Panc1 (cell line): Measurements from ENCODE around the gene GCN1. TPM values are rescaled to one million over a fixed set of nuclear protein-coding genes. Genes with fewer than 3 reads are reported as not detected.

Experiments
- ATAC-seq: fragments of 200-7000 bp; cut with Tn5 transposase; 2 replicates; pipeline ENCODE4 v1.9.1; 2020; ENCODE audit warnings: mild to moderate bottlenecking, moderate library complexity
- BruUV-seq: library from RNA; stranded (reverse); fragments of 400-500 nt; replicated peaks from 2 replicates; lab custom pipeline; 2021; lab: Mats Ljungman, UMichigan
- CTCF ChIA-PET: fragments of 300-600 bp; sonication (Branson Sonifier 250); formaldehyde crosslinking; loops from one replicate; lab custom pipeline; 2022; ENCODE audit warnings: antibody characterized with exemption; lab: Charles Lee
- POLR2A ChIA-PET: fragments of 300-600 bp; sonication (Branson Sonifier 250); formaldehyde crosslinking; loops from one replicate; lab custom pipeline; 2022; ENCODE audit warnings: antibody characterized with exemption; lab: Charles Lee
- DNase-seq: peaks from one replicate; pipeline ENCODE4 v3.0.0-alpha.2; 2010; ENCODE audit warnings: low read depth, low spot score
- H3K27ac ChIP-seq: 2 replicates; pipeline ENCODE4 v1.5.1; 2011; ENCODE audit warnings: mild to moderate bottlenecking, low read length, inconsistent platforms
- H3K27me3 ChIP-seq: fragments of 200-500 bp; sonication (Bioruptor generic); 2 replicates; pipeline ENCODE4 v1.6.0; 2014; ENCODE audit warnings: low read length, inconsistent platforms; ENCODE audit not compliant: control insufficient read depth, insufficient read depth
- H3K36me3 ChIP-seq: fragments of 200-500 bp; sonication (Bioruptor generic); 2 replicates; pipeline ENCODE4 v1.5.1; 2014; ENCODE audit warnings: inconsistent platforms, mild to moderate bottlenecking, low read length, moderate library complexity; ENCODE audit not compliant: control insufficient read depth, insufficient read depth
- H3K4me1 ChIP-seq: 2 replicates; pipeline ENCODE4 v1.5.1; 2011; ENCODE audit warnings: inconsistent platforms, mild to moderate bottlenecking, low read length, moderate library complexity; ENCODE audit not compliant: control insufficient read depth, insufficient read depth
- H3K4me3 ChIP-seq, 2 experiments: 2 replicates each; pipeline ENCODE4 v1.5.1; 2011 to 2012; ENCODE audit warnings: low read depth in 2 of 2, low read length in 2 of 2, mild to moderate bottlenecking in 2 of 2, inconsistent platforms in 1 of 2, moderate library complexity in 1 of 2
- H3K9me3 ChIP-seq: fragments of 200-500 bp; sonication (Bioruptor generic); 2 replicates; pipeline ENCODE4 v1.5.1; 2014; ENCODE audit warnings: low read depth, mild to moderate bottlenecking, inconsistent platforms, low read length, moderate library complexity; ENCODE audit not compliant: control insufficient read depth, insufficient read depth
- POLR2AphosphoS5 ChIP-seq: IDR thresholded peaks from 2 replicates; pipeline ENCODE4 v1.6.1; 2012; ENCODE audit warnings: mild to moderate bottlenecking, low read depth, low read length, moderate library complexity
- SIN3A ChIP-seq: IDR thresholded peaks from 2 replicates; pipeline ENCODE4 v1.6.1; 2012; ENCODE audit warnings: low read depth, mild to moderate bottlenecking, low read length, moderate library complexity, borderline replicate concordance; ENCODE audit not compliant: insufficient read depth
- TCF7L2 ChIP-seq: IDR thresholded peaks from 2 replicates; pipeline ENCODE4 v1.6.1; 2011; ENCODE audit warnings: mild to moderate bottlenecking, low read depth, low read length, inconsistent platforms
- in situ Hi-C: cut with HindIII; loops from 2 replicates; pipeline ENCODE4 v1.10.0; 2016; ENCODE audit warnings: low sequenced_read_pairs, low pct_unique_long_range_greater_than_20kb
- intact Hi-C: fragments of 100-400 bp; cut with micrococcal nuclease; formaldehyde crosslinking; loops from one replicate; pipeline ENCODE4 v1.10.0; 2022; ENCODE audit not compliant: unreplicated experiment
- total RNA-seq: library from RNA; stranded (reverse); gene quantifications from one replicate; pipeline ENCODE4 v1.2.1, GENCODE V29; 2021; ENCODE audit not compliant: unreplicated experiment
- TF ChIP-seq, protein P1 (sequence below), 2 experiments: IDR thresholded peaks; 2 replicates each; pipeline ENCODE4 v1.6.1; 2011 to 2012; ENCODE audit warnings: low read depth in 2 of 2, control low read depth in 1 of 2, low read length in 1 of 2, mild to moderate bottlenecking in 1 of 2, moderate library complexity in 1 of 2; ENCODE audit not compliant: insufficient read depth in 1 of 2
- TF ChIP-seq, protein P2 (sequence below): fragments of 450-650 bp; IDR thresholded peaks from 2 replicates; pipeline ENCODE4 v1.5.1; 2017; ENCODE audit warnings: mild to moderate bottlenecking

GCN1 gene
- total RNA-seq, 1 experiment from 2014 or later = 175 TPM

DNA sequence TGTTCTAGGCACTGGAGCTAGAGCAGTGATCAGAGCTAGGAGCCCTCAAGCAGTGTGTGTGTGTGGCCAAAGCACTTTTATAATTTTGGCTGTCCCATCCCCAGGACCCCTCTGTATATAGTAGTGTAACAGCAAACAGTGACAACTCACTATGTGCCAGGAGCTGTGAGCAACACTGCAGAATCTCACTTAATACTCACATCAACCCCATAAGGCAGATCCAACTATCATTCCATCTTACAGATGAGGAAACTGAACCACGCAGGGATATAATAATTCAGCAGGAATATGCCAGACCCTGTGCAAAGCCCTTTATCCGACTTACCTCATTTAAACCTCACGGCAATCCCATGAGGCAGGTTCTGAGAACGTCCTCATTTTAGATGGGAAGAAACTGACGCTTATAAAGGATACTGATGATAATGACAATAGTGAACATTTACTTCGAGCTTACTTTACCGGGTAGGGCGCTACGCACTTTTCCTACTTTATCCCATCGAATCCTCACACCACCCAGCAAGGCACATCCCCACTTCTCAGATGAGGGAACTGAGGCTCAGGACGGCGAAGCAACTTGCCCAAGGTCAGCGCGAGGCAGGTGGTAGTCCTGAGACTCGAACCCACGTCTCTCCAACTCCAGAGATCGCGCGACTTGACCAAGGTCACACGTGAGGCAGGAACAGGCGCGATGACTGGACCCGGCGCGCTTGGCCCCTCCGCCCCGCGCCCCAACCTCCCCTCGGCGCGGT is 78.6 kb downstream of the GCN1 start:
- Histone ChIP-seq H3K4me1 (peaks cover 21% of the 10 kb centered on the region), H3K4me3 (peak overlapping the region; percentile 80 to 96), H3K36me3 (no peaks in the 10 kb centered on the region), H3K27ac (peak overlapping the region; percentile 86), H3K9me3 (no peaks in the 10 kb centered on the region), H3K27me3 (no peaks in the 10 kb centered on the region)
- TF ChIP-seq, protein P1, sequence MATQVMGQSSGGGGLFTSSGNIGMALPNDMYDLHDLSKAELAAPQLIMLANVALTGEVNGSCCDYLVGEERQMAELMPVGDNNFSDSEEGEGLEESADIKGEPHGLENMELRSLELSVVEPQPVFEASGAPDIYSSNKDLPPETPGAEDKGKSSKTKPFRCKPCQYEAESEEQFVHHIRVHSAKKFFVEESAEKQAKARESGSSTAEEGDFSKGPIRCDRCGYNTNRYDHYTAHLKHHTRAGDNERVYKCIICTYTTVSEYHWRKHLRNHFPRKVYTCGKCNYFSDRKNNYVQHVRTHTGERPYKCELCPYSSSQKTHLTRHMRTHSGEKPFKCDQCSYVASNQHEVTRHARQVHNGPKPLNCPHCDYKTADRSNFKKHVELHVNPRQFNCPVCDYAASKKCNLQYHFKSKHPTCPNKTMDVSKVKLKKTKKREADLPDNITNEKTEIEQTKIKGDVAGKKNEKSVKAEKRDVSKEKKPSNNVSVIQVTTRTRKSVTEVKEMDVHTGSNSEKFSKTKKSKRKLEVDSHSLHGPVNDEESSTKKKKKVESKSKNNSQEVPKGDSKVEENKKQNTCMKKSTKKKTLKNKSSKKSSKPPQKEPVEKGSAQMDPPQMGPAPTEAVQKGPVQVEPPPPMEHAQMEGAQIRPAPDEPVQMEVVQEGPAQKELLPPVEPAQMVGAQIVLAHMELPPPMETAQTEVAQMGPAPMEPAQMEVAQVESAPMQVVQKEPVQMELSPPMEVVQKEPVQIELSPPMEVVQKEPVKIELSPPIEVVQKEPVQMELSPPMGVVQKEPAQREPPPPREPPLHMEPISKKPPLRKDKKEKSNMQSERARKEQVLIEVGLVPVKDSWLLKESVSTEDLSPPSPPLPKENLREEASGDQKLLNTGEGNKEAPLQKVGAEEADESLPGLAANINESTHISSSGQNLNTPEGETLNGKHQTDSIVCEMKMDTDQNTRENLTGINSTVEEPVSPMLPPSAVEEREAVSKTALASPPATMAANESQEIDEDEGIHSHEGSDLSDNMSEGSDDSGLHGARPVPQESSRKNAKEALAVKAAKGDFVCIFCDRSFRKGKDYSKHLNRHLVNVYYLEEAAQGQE (IDR thresholded peaks at IDR 0.05; ENCODE audit: insufficient read depth in 1 of 2, low read depth in 2 of 2, low read length in 1 of 2) = no peak
- TF ChIP-seq SIN3A (no peak), TCF7L2 (no peak), POLR2AphosphoS5 (no peak)
- TF ChIP-seq, protein P2, sequence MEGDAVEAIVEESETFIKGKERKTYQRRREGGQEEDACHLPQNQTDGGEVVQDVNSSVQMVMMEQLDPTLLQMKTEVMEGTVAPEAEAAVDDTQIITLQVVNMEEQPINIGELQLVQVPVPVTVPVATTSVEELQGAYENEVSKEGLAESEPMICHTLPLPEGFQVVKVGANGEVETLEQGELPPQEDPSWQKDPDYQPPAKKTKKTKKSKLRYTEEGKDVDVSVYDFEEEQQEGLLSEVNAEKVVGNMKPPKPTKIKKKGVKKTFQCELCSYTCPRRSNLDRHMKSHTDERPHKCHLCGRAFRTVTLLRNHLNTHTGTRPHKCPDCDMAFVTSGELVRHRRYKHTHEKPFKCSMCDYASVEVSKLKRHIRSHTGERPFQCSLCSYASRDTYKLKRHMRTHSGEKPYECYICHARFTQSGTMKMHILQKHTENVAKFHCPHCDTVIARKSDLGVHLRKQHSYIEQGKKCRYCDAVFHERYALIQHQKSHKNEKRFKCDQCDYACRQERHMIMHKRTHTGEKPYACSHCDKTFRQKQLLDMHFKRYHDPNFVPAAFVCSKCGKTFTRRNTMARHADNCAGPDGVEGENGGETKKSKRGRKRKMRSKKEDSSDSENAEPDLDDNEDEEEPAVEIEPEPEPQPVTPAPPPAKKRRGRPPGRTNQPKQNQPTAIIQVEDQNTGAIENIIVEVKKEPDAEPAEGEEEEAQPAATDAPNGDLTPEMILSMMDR = no peak
- POLR2A ChIA-PET = no interaction called here
- CTCF ChIA-PET = no interaction called here
- in situ Hi-C loops (no loop called here), intact Hi-C loops (no loop called here)
- no TSS peak for BruUV-seq
- no peak for DNase-seq
- ATAC-seq = peak; percentile 40

DNA sequence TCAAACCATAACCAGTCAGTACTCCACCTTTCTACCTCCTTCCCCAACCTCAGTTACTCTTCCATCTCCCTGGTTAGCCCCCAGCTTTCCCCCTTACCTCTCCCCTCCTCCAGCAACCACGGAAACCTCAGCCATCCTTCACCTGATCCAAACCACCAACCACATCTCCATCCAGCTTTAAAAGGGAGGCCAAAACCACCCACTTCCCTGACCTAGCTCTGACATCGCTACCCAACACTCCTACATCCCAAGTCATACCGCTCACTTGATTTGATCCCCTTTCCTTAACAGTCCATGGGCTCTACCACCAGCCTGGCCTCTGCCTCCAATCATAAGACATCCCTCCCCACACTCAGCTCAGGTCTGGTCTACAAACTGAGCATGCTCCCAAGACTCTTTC is 79.4 kb downstream of the GCN1 start:
- Histone ChIP-seq H3K27ac (peak overlapping the region; percentile 86), H3K4me3 (peak overlapping the region; percentile 80 to 96), H3K36me3 (no peaks in the 10 kb centered on the region), H3K4me1 (peaks cover 21% of the 10 kb centered on the region), H3K9me3 (no peaks in the 10 kb centered on the region), H3K27me3 (no peaks in the 10 kb centered on the region)
- in situ Hi-C loops = no loop called here
- ChIA-PET CTCF (no interaction called here), POLR2A (no interaction called here)
- ATAC-seq = no peak
- no peak for DNase-seq
- intact Hi-C loops = no loop called here
- no TSS peak for BruUV-seq
- no peak for TF ChIP-seq POLR2AphosphoS5
